DMS53 treated with DMSO at 0.1 percent for 48 hours (cell line): ENCODE results near the gene GJA10.

Experiments used
- DNase-seq: peaks from one replicate; lab custom pipeline; 2025; ENCODE audit not compliant: unreplicated experiment; lab: John Stamatoyannopoulos, UW

Gene GJA10

GRCh38 chr6:89942601-89943000 is 48.3 kb downstream of the GJA10 start:
- no peak for DNase-seq

GRCh38 chr6:89944181-89944755 is 50.0 kb downstream of the GJA10 start:
- DNase-seq = no peak

- peak; percentile 8 for DNase-seq
Measured at GRCh38 chr6:89944826-89945407, 50.6 kb downstream of the GJA10 start.
